Trophoblast cell (in vitro differentiated cells and primary cell): ENCODE measurements around the gene ZNF438.

Experiments
- DNase-seq, 2 donors: peaks; one replicate each; pipeline ENCODE4 v3.0.0-alpha.2; 2016
- H2AFZ ChIP-seq: 2 replicates; pipeline ENCODE4 v1.6.1; 2013; ENCODE audit warnings: low read length, moderate library complexity, mild to moderate bottlenecking; ENCODE audit not compliant: insufficient read depth, poor library complexity
- H2AK5ac ChIP-seq: 2 replicates; pipeline ENCODE4 v1.6.1; 2013; ENCODE audit warnings: mild to moderate bottlenecking, low read length
- H2BK120ac ChIP-seq: 2 replicates; pipeline ENCODE4 v1.6.1; 2013; ENCODE audit warnings: low read length, mild to moderate bottlenecking, moderate library complexity; ENCODE audit not compliant: insufficient read depth, poor library complexity
- H2BK12ac ChIP-seq: 2 replicates; pipeline ENCODE4 v1.6.1; 2013; ENCODE audit warnings: mild to moderate bottlenecking, low read length, moderate library complexity
- H2BK5ac ChIP-seq: 2 replicates; pipeline ENCODE4 v1.6.1; 2013; ENCODE audit warnings: low read length, low read depth, moderate library complexity, mild to moderate bottlenecking; ENCODE audit not compliant: poor library complexity
- H3K14ac ChIP-seq: 2 replicates; pipeline ENCODE4 v1.6.1; 2013; ENCODE audit warnings: mild to moderate bottlenecking, low read length
- H3K18ac ChIP-seq: 2 replicates; pipeline ENCODE4 v1.6.1; 2013; ENCODE audit warnings: mild to moderate bottlenecking, low read length
- H3K23ac ChIP-seq: 2 replicates; pipeline ENCODE4 v1.6.1; 2013; ENCODE audit warnings: low read length
- H3K27ac ChIP-seq: 2 replicates; pipeline ENCODE4 v1.5.1; 2013; ENCODE audit warnings: low read depth, mild to moderate bottlenecking, inconsistent platforms, low read length, moderate library complexity
- H3K27me3 ChIP-seq: 2 replicates; pipeline ENCODE4 v1.6.1; 2013; ENCODE audit warnings: inconsistent platforms, mild to moderate bottlenecking, low read length, moderate library complexity; ENCODE audit not compliant: insufficient read depth
- H3K36me3 ChIP-seq, 2 experiments: 1 replicate in 1 of 2; 2 replicates in 1 of 2; pipeline ENCODE4 v1.6.1; 2013; ENCODE audit warnings: low read length in 2 of 2, mild to moderate bottlenecking in 2 of 2, moderate library complexity in 1 of 2; ENCODE audit not compliant: insufficient read depth in 2 of 2, control insufficient read depth in 1 of 2
- H3K4ac ChIP-seq: 2 replicates; pipeline ENCODE4 v1.6.1; 2013; ENCODE audit warnings: low read depth, mild to moderate bottlenecking, low read length, moderate library complexity
- H3K4me1 ChIP-seq, 2 experiments: 1 replicate in 1 of 2; 2 replicates in 1 of 2; pipeline ENCODE4 v1.6.1; 2013; ENCODE audit warnings: low read length in 2 of 2, mild to moderate bottlenecking in 2 of 2, moderate library complexity in 1 of 2; ENCODE audit not compliant: insufficient read depth in 2 of 2, control insufficient read depth in 1 of 2
- H3K4me2 ChIP-seq: 2 replicates; pipeline ENCODE4 v1.6.1; 2013; ENCODE audit warnings: inconsistent platforms, mild to moderate bottlenecking, low read length, moderate library complexity
- H3K4me3 ChIP-seq: 2 replicates; pipeline ENCODE4 v1.5.1; 2013; ENCODE audit warnings: mild to moderate bottlenecking, low read depth, low read length, inconsistent platforms
- H3K79me1 ChIP-seq: one replicate; pipeline ENCODE4 v1.6.1; 2013; ENCODE audit warnings: low read length
- H3K79me2 ChIP-seq: 2 replicates; pipeline ENCODE4 v1.6.1; 2013; ENCODE audit warnings: low read length, mild to moderate bottlenecking; ENCODE audit not compliant: control insufficient read depth, insufficient read depth, poor library complexity
- H3K9ac ChIP-seq: 2 replicates; pipeline ENCODE4 v1.6.1; 2013; ENCODE audit warnings: mild to moderate bottlenecking, low read length
- H3K9me3 ChIP-seq: 2 replicates; pipeline ENCODE4 v1.6.1; 2013; ENCODE audit warnings: low read depth, mild to moderate bottlenecking, control low read depth, inconsistent platforms, low read length; ENCODE audit not compliant: insufficient read depth
- H4K12ac ChIP-seq: 2 replicates; pipeline ENCODE4 v1.6.1; 2013; ENCODE audit warnings: low read depth, mild to moderate bottlenecking, low read length, moderate library complexity
- H4K8ac ChIP-seq: 2 replicates; pipeline ENCODE4 v1.6.1; 2013; ENCODE audit warnings: low read depth, mild to moderate bottlenecking, low read length, moderate library complexity
- H4K91ac ChIP-seq: one replicate; pipeline ENCODE4 v1.6.1; 2013; ENCODE audit warnings: low read depth, mild to moderate bottlenecking, low read length, moderate library complexity
- WGBS: extraction: QIAGEN DNeasy Blood & Tissue Kit; methylation state at CpG from one replicate; pipeline ENCODE4 v1.1.7; 2013; ENCODE audit warnings: missing lambda C conversion rate; ENCODE audit not compliant: insufficient read length, insufficient coverage; ENCODE audit errors: extremely low coverage; 5-methylcytosine and 5-hydroxymethylcytosine counted together

The ZNF438 gene

GRCh38 chr10:31074722-31075086, 43.0 kb upstream of the ZNF438 start:
- no peak overlapping the region for H4K12ac ChIP-seq
- H3K27me3 ChIP-seq = no peaks in the 10 kb centered on the region
- H3K36me3 ChIP-seq = no peaks in the 10 kb centered on the region
- no peak overlapping the region for H4K8ac ChIP-seq
- no peak overlapping the region for H3K9ac ChIP-seq
- no peak overlapping the region for H2BK12ac ChIP-seq
- H2BK120ac ChIP-seq = no peak overlapping the region
- H3K23ac ChIP-seq = no peak overlapping the region
- no peaks in the 10 kb centered on the region for H3K79me2 ChIP-seq
- WGBS = no CpG with 5 or more reads among the region's 5 CpGs
- H2AK5ac ChIP-seq = no peak overlapping the region
- peaks cover 3 to 7% of the 10 kb centered on the region in 2 experiments for H3K4me1 ChIP-seq
- no peak overlapping the region for H3K27ac ChIP-seq
- no peak overlapping the region for H3K18ac ChIP-seq
- H2AFZ ChIP-seq = no peak overlapping the region
- no peak overlapping the region for H3K4me3 ChIP-seq
- no peak overlapping the region for H4K91ac ChIP-seq
- H3K4ac ChIP-seq = no peak overlapping the region
- H3K4me2 ChIP-seq = no peak overlapping the region
- no peaks in the 10 kb centered on the region for H3K79me1 ChIP-seq
- H3K9me3 ChIP-seq = no peaks in the 10 kb centered on the region
- no peak overlapping the region for H3K14ac ChIP-seq
- peak; percentile 77 to 99 for DNase-seq
- no peak overlapping the region for H2BK5ac ChIP-seq

- Histone ChIP-seq H2BK12ac (no peak overlapping the region), H3K18ac (no peak overlapping the region), H3K14ac (no peak overlapping the region), H3K23ac (no peak overlapping the region), H2AFZ (no peak overlapping the region), H3K4ac (no peak overlapping the region), H3K79me1 (no peaks in the 10 kb centered on the region), H3K36me3 (no peaks in the 10 kb centered on the region), H4K91ac (no peak overlapping the region), H3K4me2 (no peak overlapping the region), H2BK5ac (no peak overlapping the region), H3K4me3 (no peak overlapping the region), H3K79me2 (no peaks in the 10 kb centered on the region), H3K27me3 (no peaks in the 10 kb centered on the region), H2AK5ac (no peak overlapping the region), H3K9ac (no peak overlapping the region), H3K4me1 (peaks cover 3 to 7% of the 10 kb centered on the region in 2 experiments), H3K27ac (no peak overlapping the region), H4K8ac (no peak overlapping the region), H2BK120ac (no peak overlapping the region), H3K9me3 (no peaks in the 10 kb centered on the region), H4K12ac (no peak overlapping the region)
- WGBS = no CpG with 5 or more reads among the region's 5 CpGs
- peak in 1 of 2 donors; percentile 40 for DNase-seq
These were observed 42.5 kb upstream of the ZNF438 start for GRCh38 chr10:31073996-31074721.

GRCh38 chr10:31073211-31073610, 41.5 kb upstream of the ZNF438 start:
- Histone ChIP-seq H2BK120ac (no peak overlapping the region), H3K36me3 (no peaks in the 10 kb centered on the region), H3K18ac (no peak overlapping the region)

DNA sequence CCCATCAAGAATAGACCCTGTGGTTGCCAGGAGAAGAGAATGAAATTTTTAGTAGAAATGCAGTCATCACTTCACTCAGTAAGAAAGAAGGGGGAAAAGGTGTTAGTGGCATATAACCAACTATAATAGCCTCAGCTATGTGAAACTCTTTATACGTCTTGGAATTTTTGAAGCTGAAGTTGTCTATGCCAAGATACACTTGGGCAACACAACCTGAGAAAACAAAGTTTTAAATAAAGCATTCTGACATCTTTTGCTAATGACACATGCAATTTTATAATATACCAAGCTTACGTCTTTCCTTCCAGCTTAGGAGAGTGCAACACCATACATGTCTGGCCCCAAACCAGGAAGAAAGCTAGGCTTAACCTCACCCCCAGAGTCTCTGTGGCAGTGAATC, 40.8 kb upstream of the ZNF438 start:
- no CpG with 5 or more reads among the region's 2 CpGs for WGBS
- H3K79me1 ChIP-seq = no peaks in the 10 kb centered on the region
- no peak overlapping the region for H2BK120ac ChIP-seq
- H3K27ac ChIP-seq = no peak overlapping the region
- no peak overlapping the region for H2BK5ac ChIP-seq
- H4K8ac ChIP-seq = no peak overlapping the region
- H3K9ac ChIP-seq = no peak overlapping the region
- H3K4me3 ChIP-seq = no peak overlapping the region
- no peaks in the 10 kb centered on the region for H3K36me3 ChIP-seq
- no peak overlapping the region for H3K23ac ChIP-seq
- no peaks in the 10 kb centered on the region for H3K27me3 ChIP-seq
- H3K79me2 ChIP-seq = no peaks in the 10 kb centered on the region
- no peak overlapping the region for H3K4me2 ChIP-seq
- no peak overlapping the region for H4K91ac ChIP-seq
- H2AK5ac ChIP-seq = no peak overlapping the region
- no peak overlapping the region for H2BK12ac ChIP-seq
- no peak overlapping the region for H3K18ac ChIP-seq
- H2AFZ ChIP-seq = no peak overlapping the region
- DNase-seq = no peak
- no peak overlapping the region for H3K4ac ChIP-seq
- no peaks in the 10 kb centered on the region for H3K9me3 ChIP-seq
- H3K14ac ChIP-seq = no peak overlapping the region
- no peak overlapping the region for H4K12ac ChIP-seq
- H3K4me1 ChIP-seq = peaks cover 3 to 7% of the 10 kb centered on the region in 2 experiments

More at GRCh38 chr10:31073211-31073610, 41.5 kb upstream of the ZNF438 start:
- WGBS = no CpG with 5 or more reads among the region's 5 CpGs
- Histone ChIP-seq H3K9ac (no peak overlapping the region), H4K8ac (no peak overlapping the region), H3K9me3 (no peaks in the 10 kb centered on the region), H2BK5ac (no peak overlapping the region), H3K4ac (no peak overlapping the region), H4K91ac (no peak overlapping the region), H3K4me3 (no peak overlapping the region), H2BK12ac (no peak overlapping the region), H4K12ac (no peak overlapping the region), H3K27ac (no peak overlapping the region), H2AFZ (no peak overlapping the region), H3K4me1 (peaks cover 3 to 7% of the 10 kb centered on the region in 2 experiments), H3K23ac (no peak overlapping the region), H3K79me1 (no peaks in the 10 kb centered on the region), H3K14ac (no peak overlapping the region), H2AK5ac (no peak overlapping the region), H3K79me2 (no peaks in the 10 kb centered on the region), H3K4me2 (no peak overlapping the region), H3K27me3 (no peaks in the 10 kb centered on the region)
- DNase-seq = no peak
